Measurements from ENCODE around the gene DIS3L2.
A peak's percentile ranks its signal among the peaks of the same experiment; 100 is the strongest.

The DIS3L2 gene

GRCh38 chr2:232339121-232340081 is 377.9 kb downstream of the DIS3L2 start:
- ATAC-seq: no peak

GRCh38 chr2:232340171-232340935 is 378.8 kb downstream of the DIS3L2 start:
- ATAC-seq: no peak

DNA sequence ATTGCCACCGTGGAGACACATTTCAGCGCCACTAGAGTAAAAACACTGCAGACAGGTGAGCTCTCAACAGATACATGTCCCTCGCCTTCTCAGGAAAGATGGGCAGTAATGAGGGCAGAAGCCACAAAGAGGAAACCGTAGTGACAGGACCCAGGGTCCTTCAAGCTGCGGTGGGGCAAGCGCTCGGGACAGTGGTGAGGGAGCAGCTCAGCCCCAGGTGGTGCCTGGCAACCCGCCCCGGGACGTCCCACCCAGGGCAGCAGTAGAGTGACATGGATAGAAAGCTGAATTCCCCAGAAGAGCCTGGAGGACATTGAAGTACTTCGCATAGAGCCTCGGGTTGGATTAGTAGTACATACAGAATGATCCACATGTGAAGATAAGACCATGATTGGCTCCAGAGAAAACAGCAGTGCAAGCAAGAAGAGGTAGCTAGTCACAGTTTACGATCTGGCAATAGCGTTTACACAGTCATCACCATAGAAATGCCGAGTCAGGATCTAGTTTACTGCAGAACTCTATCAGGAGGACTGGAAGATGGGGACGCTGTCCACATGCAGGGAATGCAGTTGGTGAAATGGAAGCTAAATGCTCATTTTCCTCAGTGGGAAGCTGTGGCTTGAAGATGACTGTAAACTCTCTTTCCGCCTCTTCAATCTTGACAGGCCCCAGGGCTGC is 379.7 kb downstream of the DIS3L2 start:
- no peak for ATAC-seq

DNA sequence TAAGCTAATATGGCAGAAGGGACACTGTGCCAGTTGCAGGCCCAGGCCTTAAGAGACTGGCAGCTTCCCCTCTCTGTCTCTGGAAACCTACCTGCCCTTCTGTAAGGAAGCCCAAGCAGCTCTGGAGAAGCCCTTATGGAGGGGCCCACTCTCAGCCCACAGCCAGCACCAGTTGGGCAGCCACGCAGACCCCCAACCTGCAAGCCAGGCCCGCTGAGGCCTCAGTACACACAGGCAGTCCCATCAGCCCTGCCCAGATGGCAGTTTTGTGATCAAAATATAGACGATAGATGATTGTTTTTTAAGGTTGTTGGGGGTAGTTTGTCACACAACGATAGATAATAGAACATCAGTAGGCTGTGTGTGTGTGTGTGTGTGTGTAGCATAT is 380.2 kb downstream of the DIS3L2 start:
- no peak for ATAC-seq

DNA sequence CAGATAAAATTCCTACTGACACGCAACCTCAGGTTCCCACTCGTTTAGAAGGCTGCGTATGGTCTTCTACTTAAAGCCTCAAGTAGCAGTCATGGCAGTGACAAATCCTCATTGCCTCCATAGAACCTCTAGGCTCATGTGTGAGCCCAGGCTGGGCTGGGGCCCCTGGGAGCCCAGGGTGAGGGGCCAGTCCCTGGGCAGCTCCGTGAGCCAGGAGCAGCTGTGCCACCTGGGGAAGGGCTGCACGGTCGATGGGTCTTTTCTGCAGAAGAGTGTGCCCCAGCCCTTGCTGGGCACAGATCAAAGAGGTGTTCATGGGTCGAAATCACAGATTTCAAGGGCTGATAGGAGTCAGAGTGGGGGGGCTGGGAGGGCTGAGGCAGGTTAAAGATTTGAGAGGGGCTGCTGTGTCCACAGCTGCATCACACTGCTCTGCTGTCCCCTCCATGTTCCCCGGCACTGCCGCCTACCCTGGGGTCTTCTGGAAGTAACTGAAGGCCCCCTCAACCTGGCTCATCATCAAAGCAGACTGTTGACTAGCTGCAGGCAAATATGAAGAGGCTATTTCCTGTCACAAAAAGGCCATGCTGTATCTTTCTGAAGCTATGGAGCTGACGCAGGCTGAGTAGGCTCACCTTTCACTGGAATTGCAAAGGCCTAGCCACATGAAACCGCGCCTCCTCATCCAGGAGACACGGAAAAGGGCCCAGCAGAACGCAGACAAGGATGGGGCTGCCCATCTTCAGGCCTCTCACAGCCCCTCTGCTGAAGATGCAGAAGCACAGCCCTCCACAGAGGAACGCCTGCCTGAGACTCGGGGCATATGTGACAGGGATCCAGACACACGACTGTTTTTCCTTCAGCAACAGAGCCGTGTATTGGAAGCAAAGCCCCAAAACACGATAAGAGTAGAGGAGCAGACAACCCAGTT is 381.4 kb downstream of the DIS3L2 start:
- ATAC-seq: no peak

DNA sequence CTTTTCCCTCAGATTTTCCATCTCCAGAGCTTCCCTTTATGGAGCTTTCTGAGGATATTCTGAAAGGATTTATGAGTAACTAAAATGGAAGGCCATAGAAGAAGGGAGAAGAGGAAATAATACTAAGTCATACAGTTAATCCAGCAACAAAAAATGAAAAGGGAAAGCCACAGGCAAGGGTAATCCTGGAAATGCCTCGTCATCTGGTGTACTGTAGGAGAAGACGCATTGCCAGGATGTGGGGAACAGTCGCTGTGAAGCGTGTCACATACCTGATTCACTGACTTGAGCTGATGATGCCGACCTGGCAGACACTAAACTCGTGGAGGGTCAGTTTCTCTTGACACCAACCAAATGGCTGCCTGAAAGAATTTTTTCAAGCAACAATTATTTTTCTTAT is 382.3 kb downstream of the DIS3L2 start:
- ATAC-seq: no peak

DNA sequence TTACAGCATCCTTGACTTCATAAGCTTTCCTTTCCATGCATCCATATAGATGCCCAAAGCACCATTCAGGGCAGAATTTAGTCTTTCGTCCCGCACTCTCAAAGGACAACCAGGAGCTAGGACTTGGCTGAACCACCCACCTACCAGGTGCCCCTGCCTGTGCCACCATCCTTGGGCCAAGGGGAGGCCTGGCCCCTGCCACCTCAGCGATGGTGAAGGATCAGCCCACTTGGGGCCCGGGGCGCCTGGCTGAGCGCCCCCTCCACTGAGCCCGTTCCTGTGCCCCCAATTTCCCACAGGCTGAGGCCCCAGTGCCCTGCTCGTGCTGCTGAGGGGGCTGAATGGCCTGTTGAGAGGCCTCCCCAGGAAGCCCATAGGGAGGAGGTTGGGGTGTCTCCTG is 383.7 kb downstream of the DIS3L2 start:
- ATAC-seq: no peak

GRCh38 chr2:232347369-232347768 is 385.9 kb downstream of the DIS3L2 start:
- ATAC-seq: no peak

- peak in 1 of 2 donors; percentile 13 for ATAC-seq
These were observed 387.4 kb downstream of the DIS3L2 start for GRCh38 chr2:232348936-232349335.

- ATAC-seq: no peak
These were observed 388.0 kb downstream of the DIS3L2 start for GRCh38 chr2:232349546-232349945.

GRCh38 chr2:232349946-232350635 is 388.6 kb downstream of the DIS3L2 start:
- ATAC-seq: no peak

- ATAC-seq: no peak
These were observed 389.5 kb downstream of the DIS3L2 start for GRCh38 chr2:232350804-232351685.

GRCh38 chr2:232351686-232352510 is 390.4 kb downstream of the DIS3L2 start:
- ATAC-seq: no peak

DNA sequence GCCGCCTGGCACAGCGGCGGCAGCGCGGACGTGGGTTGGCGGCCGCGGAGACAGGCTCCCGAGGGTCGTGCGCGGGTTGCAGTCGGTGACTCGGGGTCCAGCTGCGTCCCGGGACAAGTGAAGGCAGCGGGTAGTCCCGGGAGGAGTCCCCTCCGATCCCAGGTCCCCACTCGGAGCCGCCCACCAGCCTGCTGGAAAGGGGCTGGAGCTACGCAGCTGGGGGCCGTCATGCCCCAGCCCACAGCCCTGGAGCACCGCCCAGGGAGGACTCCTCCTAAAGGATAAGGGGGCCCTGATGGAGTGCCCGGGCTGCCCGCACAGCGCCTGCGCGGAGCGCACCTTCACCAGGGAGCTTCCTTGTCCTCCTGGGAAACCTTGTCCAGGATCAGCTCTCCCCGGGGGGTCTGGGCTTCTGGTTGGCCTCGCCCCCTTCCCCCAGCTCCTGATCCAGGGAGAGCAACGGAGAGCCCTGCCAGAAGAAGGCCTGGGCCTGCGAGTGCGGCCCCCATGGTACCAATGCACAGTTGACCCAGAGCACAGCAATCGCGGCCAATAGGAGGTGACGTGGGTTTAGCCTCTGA is 391.1 kb downstream of the DIS3L2 start:
- ATAC-seq: no peak

- no peak for ATAC-seq
These were observed 391.6 kb downstream of the DIS3L2 start for GRCh38 chr2:232353096-232353495.

DNA sequence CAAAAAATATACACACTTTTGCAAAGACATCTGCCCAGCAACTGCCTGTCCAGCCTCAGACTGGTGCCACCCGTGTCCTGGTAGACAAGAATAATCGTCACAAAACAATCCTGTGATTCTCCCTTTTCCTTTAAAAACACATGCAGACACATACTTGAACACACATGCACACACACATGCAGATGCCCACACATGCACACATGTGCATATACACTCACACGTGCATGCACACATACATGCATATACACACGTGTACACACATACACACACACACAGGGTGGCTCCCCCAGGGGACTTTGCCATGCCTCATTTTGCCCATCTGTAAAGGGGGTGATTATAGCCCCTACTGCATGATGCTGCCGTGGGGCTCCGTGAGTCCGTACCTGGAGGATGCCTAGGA is 392.1 kb downstream of the DIS3L2 start:
- ATAC-seq: no peak

GRCh38 chr2:232354069-232354468 is 392.6 kb downstream of the DIS3L2 start:
- no peak for ATAC-seq

GRCh38 chr2:232361646-232362045 is 400.1 kb downstream of the DIS3L2 start:
- no peak for ATAC-seq

All from activated CD4-positive, CD25-positive, alpha-beta regulatory T cell treated with anti-CD3 and anti-CD28 coated beads, Interleukin-2, amount 50 U/mL, for 24 hours (primary cell).